MM.1S (cell line): ENCODE results near the gene COL12A1.

Source experiments
- EZH2 ChIP-seq: fragments of 300-600 bp; sonication (generic); optimal IDR thresholded peaks from 2 replicates; pipeline ENCODE3; 2017; ENCODE audit warnings: low read depth, mild to moderate bottlenecking, antibody characterized with exemption, low read length, mixed read lengths
- TF ChIP-seq, protein P1 (sequence below): fragments of 300-600 bp; sonication (generic); IDR thresholded peaks from 2 replicates; pipeline ENCODE4 v1.5.1; 2016; ENCODE audit warnings: antibody characterized with exemption, low read length, mixed read lengths

DNA sequence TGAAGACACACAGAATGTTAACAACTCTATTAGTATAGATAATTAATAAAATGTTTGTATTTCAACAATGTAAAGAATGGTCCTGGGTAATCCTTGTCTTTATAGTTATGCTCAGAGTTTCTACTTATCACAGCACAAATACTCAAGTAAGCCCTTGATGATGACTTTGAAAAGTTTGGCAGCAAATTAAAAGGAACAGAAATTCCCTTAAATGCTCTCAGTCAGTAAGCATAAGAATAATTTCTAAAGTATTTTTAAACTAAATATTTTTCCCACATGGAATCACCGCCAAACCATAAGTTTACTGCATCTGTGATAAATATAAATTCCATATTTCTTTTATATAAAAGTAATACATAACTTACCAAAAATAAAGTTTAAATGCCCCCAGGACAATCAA, 96.1 kb downstream of the COL12A1 start:
- TF ChIP-seq, protein P1, sequence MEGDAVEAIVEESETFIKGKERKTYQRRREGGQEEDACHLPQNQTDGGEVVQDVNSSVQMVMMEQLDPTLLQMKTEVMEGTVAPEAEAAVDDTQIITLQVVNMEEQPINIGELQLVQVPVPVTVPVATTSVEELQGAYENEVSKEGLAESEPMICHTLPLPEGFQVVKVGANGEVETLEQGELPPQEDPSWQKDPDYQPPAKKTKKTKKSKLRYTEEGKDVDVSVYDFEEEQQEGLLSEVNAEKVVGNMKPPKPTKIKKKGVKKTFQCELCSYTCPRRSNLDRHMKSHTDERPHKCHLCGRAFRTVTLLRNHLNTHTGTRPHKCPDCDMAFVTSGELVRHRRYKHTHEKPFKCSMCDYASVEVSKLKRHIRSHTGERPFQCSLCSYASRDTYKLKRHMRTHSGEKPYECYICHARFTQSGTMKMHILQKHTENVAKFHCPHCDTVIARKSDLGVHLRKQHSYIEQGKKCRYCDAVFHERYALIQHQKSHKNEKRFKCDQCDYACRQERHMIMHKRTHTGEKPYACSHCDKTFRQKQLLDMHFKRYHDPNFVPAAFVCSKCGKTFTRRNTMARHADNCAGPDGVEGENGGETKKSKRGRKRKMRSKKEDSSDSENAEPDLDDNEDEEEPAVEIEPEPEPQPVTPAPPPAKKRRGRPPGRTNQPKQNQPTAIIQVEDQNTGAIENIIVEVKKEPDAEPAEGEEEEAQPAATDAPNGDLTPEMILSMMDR, result no peak
- TF ChIP-seq EZH2, result no peak
